HEK293T (cell line): ENCODE measurements around the gene SEMA3E.

Source experiments
- CTCF ChIA-PET: fragments of 350-600 bp; formaldehyde crosslinking; extraction: SDS; loops from one replicate; lab custom pipeline; 2021; ENCODE audit warnings: antibody characterized with exemption, inconsistent platforms; lab: Yijun Ruan, JAX
- POLR2A ChIA-PET: fragments of 350-600 bp; formaldehyde crosslinking; extraction: SDS; loops from one replicate; lab custom pipeline; 2020; ENCODE audit warnings: antibody characterized with exemption, inconsistent platforms; lab: Yijun Ruan, JAX
- DNase-seq: peaks from one replicate; pipeline ENCODE4 v3.0.0; 2012; ENCODE audit warnings: mixed read lengths; ENCODE audit errors: extremely low spot score
- ARNT ChIP-seq: fragments of 450-650 bp; IDR thresholded peaks from 2 replicates; pipeline ENCODE4 v1.6.1; 2017; ENCODE audit warnings: mild to moderate bottlenecking
- BHLHE40 ChIP-seq: fragments of 450-650 bp; IDR thresholded peaks from 2 replicates; pipeline ENCODE4 v1.6.1; 2016; ENCODE audit warnings: mild to moderate bottlenecking, moderate library complexity, borderline replicate concordance
- CTBP1 ChIP-seq: fragments of 450-650 bp; IDR thresholded peaks from 2 replicates; pipeline ENCODE4 v1.6.1; 2016; ENCODE audit warnings: borderline replicate concordance
- ELF4 ChIP-seq: fragments of 450-650 bp; IDR thresholded peaks from 2 replicates; pipeline ENCODE4 v1.6.1; 2017; ENCODE audit warnings: antibody characterized with exemption
- FOXA1 ChIP-seq: fragments of 450-650 bp; IDR thresholded peaks from 2 replicates; pipeline ENCODE4 v1.6.1; 2016; ENCODE audit warnings: mild to moderate bottlenecking
- FOXK2 ChIP-seq: fragments of 450-650 bp; IDR thresholded peaks from 2 replicates; pipeline ENCODE4 v1.6.1; 2016; ENCODE audit warnings: mild to moderate bottlenecking
- FOXM1 ChIP-seq: fragments of 450-650 bp; IDR thresholded peaks from 2 replicates; pipeline ENCODE4 v1.6.1; 2017; ENCODE audit warnings: mild to moderate bottlenecking, borderline replicate concordance
- HDGF ChIP-seq: fragments of 450-650 bp; IDR thresholded peaks from 2 replicates; pipeline ENCODE4 v1.6.1; 2017; ENCODE audit warnings: antibody characterized with exemption, borderline replicate concordance
- L3MBTL2 ChIP-seq: fragments of 450-650 bp; conservative IDR thresholded peaks from 2 replicates; pipeline ENCODE4 v1.6.1; 2016; ENCODE audit warnings: mild to moderate bottlenecking
- LEF1 ChIP-seq: fragments of 450-650 bp; IDR thresholded peaks from 2 replicates; pipeline ENCODE4 v1.6.1; 2017; ENCODE audit warnings: mild to moderate bottlenecking, borderline replicate concordance
- NFRKB ChIP-seq: fragments of 450-650 bp; IDR thresholded peaks from 2 replicates; pipeline ENCODE4 v1.6.1; 2016; ENCODE audit warnings: mild to moderate bottlenecking, moderate library complexity
- SP1 ChIP-seq: fragments of 450-650 bp; IDR thresholded peaks from 2 replicates; pipeline ENCODE4 v1.6.1; 2017
- SUZ12 ChIP-seq: fragments of 450-650 bp; IDR thresholded peaks from 2 replicates; pipeline ENCODE4 v1.6.1; 2016; ENCODE audit warnings: mild to moderate bottlenecking
- TARDBP ChIP-seq: fragments of 450-650 bp; IDR thresholded peaks from 2 replicates; pipeline ENCODE4 v1.6.1; 2016
- ZNF384 ChIP-seq: fragments of 450-650 bp; IDR thresholded peaks from 2 replicates; pipeline ENCODE4 v1.6.1; 2016
- TF ChIP-seq, protein P1 (sequence below): fragments of 450-650 bp; IDR thresholded peaks from 2 replicates; pipeline ENCODE4 v1.6.1; 2016

SEMA3E gene

GRCh38 chr7:83504330-83504729 is 144.6 kb downstream of the SEMA3E start:
- ChIA-PET POLR2A (no interaction called here), CTCF (no interaction called here)
- TF ChIP-seq, protein P1, sequence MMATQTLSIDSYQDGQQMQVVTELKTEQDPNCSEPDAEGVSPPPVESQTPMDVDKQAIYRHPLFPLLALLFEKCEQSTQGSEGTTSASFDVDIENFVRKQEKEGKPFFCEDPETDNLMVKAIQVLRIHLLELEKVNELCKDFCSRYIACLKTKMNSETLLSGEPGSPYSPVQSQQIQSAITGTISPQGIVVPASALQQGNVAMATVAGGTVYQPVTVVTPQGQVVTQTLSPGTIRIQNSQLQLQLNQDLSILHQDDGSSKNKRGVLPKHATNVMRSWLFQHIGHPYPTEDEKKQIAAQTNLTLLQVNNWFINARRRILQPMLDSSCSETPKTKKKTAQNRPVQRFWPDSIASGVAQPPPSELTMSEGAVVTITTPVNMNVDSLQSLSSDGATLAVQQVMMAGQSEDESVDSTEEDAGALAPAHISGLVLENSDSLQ = no peak
- TF ChIP-seq HDGF (no peak), L3MBTL2 (no peak), TARDBP (no peak), FOXM1 (no peak), FOXA1 (no peak), ZNF384 (no peak), ARNT (no peak), NFRKB (no peak), LEF1 (no peak), ELF4 (no peak), SP1 (no peak), FOXK2 (no peak), SUZ12 (no peak), CTBP1 (no peak)
- DNase-seq = no peak

GRCh38 chr7:83502636-83503035 is 146.3 kb downstream of the SEMA3E start:
- ChIA-PET POLR2A (no interaction called here), CTCF (no interaction called here)
- TF ChIP-seq TARDBP = no peak
- TF ChIP-seq LEF1 = no peak
- TF ChIP-seq BHLHE40 = no peak
- no peak for TF ChIP-seq ZNF384
- no peak for TF ChIP-seq ARNT
- TF ChIP-seq SUZ12 = no peak
- no peak for TF ChIP-seq SP1
- TF ChIP-seq L3MBTL2 = no peak
- TF ChIP-seq NFRKB = no peak
- no peak for TF ChIP-seq ELF4
- TF ChIP-seq, protein P1 = no peak
- no peak for TF ChIP-seq CTBP1
- TF ChIP-seq FOXK2 = no peak
- no peak for TF ChIP-seq HDGF
- no peak for TF ChIP-seq FOXA1
- no peak for TF ChIP-seq FOXM1
- no peak for DNase-seq

DNA sequence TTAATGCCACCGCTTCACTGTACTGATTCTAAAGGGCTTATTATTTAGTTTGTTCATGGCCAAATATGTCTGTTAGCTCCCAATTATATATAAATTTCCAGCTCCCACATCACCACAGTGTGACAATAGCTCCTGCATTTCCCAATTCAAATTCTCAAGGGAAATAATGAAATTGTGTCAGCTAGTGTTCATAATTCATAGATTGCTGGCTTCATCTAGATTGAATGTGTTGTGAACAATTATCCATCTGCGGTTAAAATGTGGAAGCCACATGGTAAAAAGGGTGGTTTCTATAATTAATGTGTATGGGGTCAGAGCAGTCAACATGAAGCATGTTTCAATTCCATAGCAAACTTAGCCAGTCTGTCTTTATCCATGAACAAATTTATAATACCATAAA is 154.3 kb downstream of the SEMA3E start:
- CTCF ChIA-PET = no interaction called here

DNA sequence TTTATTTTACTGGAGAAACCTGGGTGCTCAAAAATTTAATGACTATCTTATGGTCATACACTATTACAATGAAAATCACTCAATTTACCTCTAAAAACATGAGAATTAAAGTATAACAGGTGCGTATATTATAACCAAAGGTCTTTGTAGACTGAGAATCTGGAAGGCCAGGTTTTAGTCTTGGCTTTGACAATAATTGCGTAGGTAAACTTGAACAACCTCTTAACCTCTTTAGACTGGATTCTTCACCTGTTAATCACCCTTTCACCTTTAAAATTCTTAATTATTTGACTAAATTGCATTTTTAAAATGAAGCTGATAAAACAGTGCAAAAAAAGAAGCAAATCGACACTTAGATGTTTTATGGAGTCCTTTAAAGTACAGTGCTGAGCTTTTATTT is 156.1 kb downstream of the SEMA3E start:
- CTCF ChIA-PET = no interaction called here
- TF ChIP-seq ZNF384 = no peak
- no peak for TF ChIP-seq SP1
- TF ChIP-seq L3MBTL2 = no peak
- TF ChIP-seq HDGF = no peak
- no peak for TF ChIP-seq CTBP1
- no peak for TF ChIP-seq SUZ12
- TF ChIP-seq NFRKB = no peak
- TF ChIP-seq BHLHE40 = no peak
- TF ChIP-seq, protein P1 = no peak
- TF ChIP-seq FOXK2 = no peak
- no peak for TF ChIP-seq TARDBP
- TF ChIP-seq ELF4 = no peak
- no peak for TF ChIP-seq FOXA1
- TF ChIP-seq ARNT = no peak
- TF ChIP-seq LEF1 = no peak
- no peak for TF ChIP-seq FOXM1
- DNase-seq = no peak
- POLR2A ChIA-PET = no interaction called here

More for the DNA sequence above, 154.3 kb downstream of the SEMA3E start:
- no peak for DNase-seq
- TF ChIP-seq HDGF (no peak), CTBP1 (no peak), FOXK2 (no peak), ELF4 (no peak), SP1 (no peak)
- TF ChIP-seq, protein P1 = no peak
- POLR2A ChIA-PET = no interaction called here

DNA sequence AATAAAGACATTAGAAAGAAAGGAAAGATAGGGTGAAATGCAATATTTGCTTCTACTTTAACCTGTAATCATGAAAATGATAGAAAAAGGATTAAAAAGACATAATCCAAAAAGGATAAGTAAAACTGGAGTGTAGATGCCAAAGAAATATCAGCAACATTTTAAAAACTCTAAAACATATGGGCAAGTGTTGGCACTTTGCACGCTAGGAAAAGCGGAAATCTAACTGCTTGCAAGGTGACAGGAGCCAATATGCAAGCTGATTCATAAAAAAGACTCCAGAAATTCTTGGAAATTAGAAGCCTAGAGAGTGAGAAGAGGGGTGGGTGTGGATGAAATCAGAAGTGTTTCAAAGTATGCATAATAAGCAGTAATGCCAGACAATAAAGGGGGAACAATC is 161.1 kb downstream of the SEMA3E start:
- no peak for DNase-seq
- TF ChIP-seq SP1 = no peak
- TF ChIP-seq L3MBTL2 = no peak
- no peak for TF ChIP-seq SUZ12
- no peak for TF ChIP-seq FOXM1
- no peak for TF ChIP-seq LEF1
- TF ChIP-seq ARNT = no peak
- TF ChIP-seq, protein P1 = no peak
- TF ChIP-seq ZNF384 = no peak
- TF ChIP-seq NFRKB = no peak
- ChIA-PET CTCF (no interaction called here), POLR2A (no interaction called here)
